GM13977 (cell line): ENCODE data around the gene TPT1.
"Not testable (repeated sequence)": the region's sequence is repeated elsewhere in the genome, so short reads cannot be mapped to it uniquely, and the experiment has no call there.

Experiments
- DNase-seq: peaks from one replicate; pipeline ENCODE4 v3.0.0; 2012; ENCODE audit warnings: low spot score
- in situ Hi-C: fragments of 300-500 bp; cut with MboI; formaldehyde crosslinking; loops from one replicate; pipeline ENCODE4 v1.12.0; 2022; ENCODE audit warnings: low sequenced_read_pairs, low pct_unique_long_range_greater_than_20kb, mixed read lengths, inconsistent platforms; ENCODE audit not compliant: unreplicated experiment
- TF ChIP-seq, protein P1 (sequence below): IDR thresholded peaks from 2 replicates; pipeline ENCODE4 v1.5.1; 2012; ENCODE audit warnings: mild to moderate bottlenecking, control low read depth; ENCODE audit not compliant: insufficient read depth; ENCODE audit errors: extremely low read depth, missing control alignments

The TPT1 gene

GRCh38 chr13:45362939-45363338 lies 22.0 kb upstream of the TPT1 start:
- TF ChIP-seq, protein P1, sequence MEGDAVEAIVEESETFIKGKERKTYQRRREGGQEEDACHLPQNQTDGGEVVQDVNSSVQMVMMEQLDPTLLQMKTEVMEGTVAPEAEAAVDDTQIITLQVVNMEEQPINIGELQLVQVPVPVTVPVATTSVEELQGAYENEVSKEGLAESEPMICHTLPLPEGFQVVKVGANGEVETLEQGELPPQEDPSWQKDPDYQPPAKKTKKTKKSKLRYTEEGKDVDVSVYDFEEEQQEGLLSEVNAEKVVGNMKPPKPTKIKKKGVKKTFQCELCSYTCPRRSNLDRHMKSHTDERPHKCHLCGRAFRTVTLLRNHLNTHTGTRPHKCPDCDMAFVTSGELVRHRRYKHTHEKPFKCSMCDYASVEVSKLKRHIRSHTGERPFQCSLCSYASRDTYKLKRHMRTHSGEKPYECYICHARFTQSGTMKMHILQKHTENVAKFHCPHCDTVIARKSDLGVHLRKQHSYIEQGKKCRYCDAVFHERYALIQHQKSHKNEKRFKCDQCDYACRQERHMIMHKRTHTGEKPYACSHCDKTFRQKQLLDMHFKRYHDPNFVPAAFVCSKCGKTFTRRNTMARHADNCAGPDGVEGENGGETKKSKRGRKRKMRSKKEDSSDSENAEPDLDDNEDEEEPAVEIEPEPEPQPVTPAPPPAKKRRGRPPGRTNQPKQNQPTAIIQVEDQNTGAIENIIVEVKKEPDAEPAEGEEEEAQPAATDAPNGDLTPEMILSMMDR = no peak
- in situ Hi-C loops = no loop called here
- no peak for DNase-seq

GRCh38 chr13:45361596-45362206 lies 20.7 kb upstream of the TPT1 start:
- no peak for DNase-seq
- TF ChIP-seq, protein P1 = no peak
- in situ Hi-C loops = no loop called here

- TF ChIP-seq, protein P1 = no peak
- in situ Hi-C loops = no loop called here
Observed at GRCh38 chr13:45356966-45357672, 16.1 kb upstream of the TPT1 start.

GRCh38 chr13:45353895-45354294 lies 12.9 kb upstream of the TPT1 start:
- in situ Hi-C loops = no loop called here
- DNase-seq = peak; percentile 38
- TF ChIP-seq, protein P1 = no peak

More at GRCh38 chr13:45356966-45357672, 16.1 kb upstream of the TPT1 start:
- no peak for DNase-seq

- in situ Hi-C loops = no loop called here
- TF ChIP-seq, protein P1 = no peak
- DNase-seq = no peak
Observed at GRCh38 chr13:45352031-45352430, 11.0 kb upstream of the TPT1 start.

- TF ChIP-seq, protein P1 = no peak
- no peak for DNase-seq
- in situ Hi-C loops = no loop called here
Observed at GRCh38 chr13:45350152-45350551, 9.2 kb upstream of the TPT1 start.

GRCh38 chr13:45349438-45349837 lies 8.5 kb upstream of the TPT1 start:
- in situ Hi-C loops = no loop called here
- TF ChIP-seq, protein P1 = no peak
- no peak for DNase-seq

DNA sequence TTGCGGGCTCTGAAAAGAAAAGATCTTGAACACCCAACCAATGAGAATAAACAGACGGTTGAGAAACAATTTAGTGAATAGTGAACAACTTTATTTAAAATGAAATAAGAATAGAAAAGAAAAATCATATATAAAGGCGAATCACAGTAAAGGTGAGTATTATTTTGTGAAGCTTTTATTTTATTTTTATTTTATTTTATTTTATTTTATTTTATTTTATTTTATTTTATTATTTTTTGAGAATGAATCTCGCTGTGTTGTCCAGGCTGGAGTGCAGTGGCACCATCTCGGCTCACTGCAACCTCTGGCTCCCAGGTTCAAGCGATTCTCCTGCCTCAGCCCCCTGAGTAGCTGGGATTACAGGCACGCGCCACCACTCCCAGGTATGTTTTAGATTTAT lies 3.1 kb upstream of the TPT1 start:
- in situ Hi-C loops, DNase-seq: not testable (repeated sequence)

DNA sequence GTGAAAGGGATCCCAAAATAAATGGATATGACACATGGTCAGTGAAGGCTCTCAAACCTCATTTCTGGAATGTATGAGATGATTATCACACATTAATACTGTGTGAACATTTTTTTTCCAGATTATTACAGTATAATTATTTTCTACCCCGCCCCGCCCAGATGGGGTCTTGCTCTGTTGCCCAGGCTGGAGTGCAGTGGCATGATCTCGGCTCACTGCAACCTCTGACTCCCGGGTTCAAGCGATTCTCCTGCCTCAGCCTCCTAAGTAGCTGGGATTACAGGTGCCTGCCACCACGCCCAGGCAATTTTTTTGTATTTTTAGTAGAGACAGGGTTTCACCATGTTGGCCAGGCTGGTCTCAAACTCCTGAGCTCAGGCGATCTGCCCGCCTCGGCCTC lies 2.1 kb upstream of the TPT1 start:
- in situ Hi-C loops, DNase-seq: not testable (repeated sequence)

DNA sequence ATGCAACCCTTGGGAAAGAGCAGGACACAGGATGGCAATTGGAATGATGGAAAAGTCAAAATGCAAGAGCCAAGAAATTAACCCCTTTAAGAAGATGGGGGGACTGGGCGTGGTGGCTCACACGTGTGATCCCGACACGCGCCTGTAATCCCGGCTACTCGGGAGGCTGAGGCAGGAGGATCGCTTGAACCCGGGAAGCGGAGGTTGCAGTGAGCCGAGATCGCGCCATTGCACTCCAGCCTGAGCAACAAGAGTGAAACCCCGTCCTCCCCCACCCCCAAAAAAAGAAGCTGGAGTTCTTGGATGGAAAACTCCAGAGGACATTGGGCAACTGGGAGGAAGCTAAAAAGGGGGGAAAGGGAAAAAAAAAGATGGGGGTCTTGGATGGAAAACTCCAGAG lies 1.7 kb upstream of the TPT1 start:
- in situ Hi-C loops, DNase-seq: not testable (repeated sequence)
